Left ventricle myocardium superior (tissue), 1 donor: ENCODE measurements around the gene RNF167. TPM values are rescaled to one million over a fixed set of nuclear protein-coding genes. Genes with fewer than 3 reads are reported as not detected.

Experiments used
- ATAC-seq: fragments of 200-7000 bp; cut with Tn5 transposase; one replicate; pipeline ENCODE4 v1.9.1; 2020; ENCODE audit warnings: mild to moderate bottlenecking, moderate library complexity
- DNase-seq: peaks from one replicate; pipeline ENCODE4 v3.0.0-alpha.2; 2020
- intact Hi-C: fragments of 100-400 bp; cut with micrococcal nuclease; formaldehyde crosslinking; loops from one replicate; pipeline ENCODE4 v1.11.0; 2022
- microRNA-seq: library from miRNA; unstranded; fragments of <30 nt; microRNA quantifications from one replicate; pipeline ENCODE4 v1.2.0, GENCODE V29; 2020; ENCODE audit warnings: borderline number of aligned reads
- total RNA-seq: library from RNA; stranded (reverse); fragmentation: NEBNext Ultra II Directional; extraction: Animal tissue kit (Norgen Biotek cat#: 25700); gene quantifications from one replicate; pipeline ENCODE4 v1.2.1, GENCODE V29; 2021
- donor health status: DM: no; HTN: yes; CAD: no; lungs with severe emphysema.

Gene RNF167
- total RNA-seq, 1 donor from 2014 or later = 104 TPM

- ATAC-seq = no peak
- intact Hi-C loops = no loop called here
- no peak for DNase-seq
Observed at GRCh38 chr17:4994081-4994595, 54.1 kb downstream of the RNF167 start.

Small RNA genes lying within 50 kb of the gene (microRNA-seq; reads per million reads assigned to microRNA genes)
- not detected for gene MIR6864
- gene MIR6865 = not detected

Other genes starting within 250 kb of the RNF167 start
- 36.8 TPM for gene PELP1, start 236.1 kb upstream of the RNF167 start, total RNA-seq
- 35.0 TPM for gene ARRB2, start 229.6 kb upstream of the RNF167 start, total RNA-seq
- 18.0 TPM for gene MED11, start 208.8 kb upstream of the RNF167 start, total RNA-seq
- gene ZMYND15, start 200.4 kb upstream of the RNF167 start, total RNA-seq = 0.20 TPM
- gene CXCL16, start 200.3 kb upstream of the RNF167 start, total RNA-seq = 3.5 TPM
- not detected for gene TM4SF5, start 168.4 kb upstream of the RNF167 start, total RNA-seq
- 0.69 TPM for gene VMO1, start 153.9 kb upstream of the RNF167 start, total RNA-seq
- gene GLTPD2, start 151.3 kb upstream of the RNF167 start, total RNA-seq = not detected
- gene PSMB6, start 144.1 kb upstream of the RNF167 start, total RNA-seq = 199 TPM
- 13.3 TPM for gene PLD2, start 133.1 kb upstream of the RNF167 start, total RNA-seq
- gene MINK1, start 106.9 kb upstream of the RNF167 start, total RNA-seq = 52.2 TPM
- gene C17orf107, start 40.7 kb upstream of the RNF167 start, total RNA-seq = 0.64 TPM
- 0.50 TPM for gene CHRNE, start 37.2 kb upstream of the RNF167 start, total RNA-seq
- gene GP1BA, start 8.0 kb upstream of the RNF167 start, total RNA-seq = not detected
- gene SLC25A11, start 222 bp upstream of the RNF167 start, total RNA-seq = 246 TPM
- gene PFN1, start 8.3 kb downstream of the RNF167 start, total RNA-seq = 193 TPM
- gene ENO3, start 10.9 kb downstream of the RNF167 start, total RNA-seq = 670 TPM
- 151 TPM for gene SPAG7, start 27.5 kb downstream of the RNF167 start, total RNA-seq
- 35.9 TPM for gene CAMTA2, start 47.4 kb downstream of the RNF167 start, total RNA-seq
- gene INCA1, start 57.3 kb downstream of the RNF167 start, total RNA-seq = 3.2 TPM
- 747 TPM for gene KIF1C, start 57.7 kb downstream of the RNF167 start, total RNA-seq
- gene SLC52A1, start 95.2 kb downstream of the RNF167 start, total RNA-seq = not detected
- 11.1 TPM for gene ZFP3, start 138.2 kb downstream of the RNF167 start, total RNA-seq
- gene ZNF232, start 171.6 kb downstream of the RNF167 start, total RNA-seq = 2.6 TPM
- gene USP6, start 175.8 kb downstream of the RNF167 start, total RNA-seq = 0.15 TPM